HFFc6 (cell line): Measurements from ENCODE around the gene KDM8. TPM values are rescaled to one million over a fixed set of nuclear protein-coding genes. Genes with fewer than 3 reads are reported as not detected.
"Not testable (repeated sequence)": the region's sequence is repeated elsewhere in the genome, so short reads cannot be mapped to it uniquely, and the experiment has no call there.

Source experiments
- DNase-seq: peaks from one replicate; pipeline ENCODE4 v3.0.0-alpha.2; 2018
- H3K27ac Mint-ChIP-seq: 2 replicates; pipeline ENCODE4 v1.8.0; 2020; ENCODE audit warnings: mild to moderate bottlenecking, mixed read lengths
- H3K27me3 Mint-ChIP-seq: 2 replicates; pipeline ENCODE4 v1.8.0; 2021; ENCODE audit warnings: mild to moderate bottlenecking, moderate library complexity, mixed read lengths; ENCODE audit not compliant: insufficient read depth
- H3K36me3 Mint-ChIP-seq: 2 replicates; pipeline ENCODE4 v1.8.0; 2021; ENCODE audit warnings: low read depth, mixed read lengths
- H3K4me1 Mint-ChIP-seq: 2 replicates; pipeline ENCODE4 v1.8.0; 2020; ENCODE audit warnings: low read depth, mixed read lengths
- H3K4me3 Mint-ChIP-seq: 2 replicates; pipeline ENCODE4 v1.8.0; 2020; ENCODE audit warnings: mild to moderate bottlenecking, moderate library complexity, mixed read lengths
- H3K9me3 Mint-ChIP-seq: 2 replicates; pipeline ENCODE4 v1.8.0; 2020; ENCODE audit warnings: mild to moderate bottlenecking, mixed read lengths
- total RNA-seq, 6 experiments: library from RNA; stranded (reverse); fragmentation: NEBNext Ultra II Directional; extraction: Animal tissue kit (Norgen Biotek cat#: 25700); gene quantifications; 2 replicates in 1 of 6; 3 replicates in 5 of 6; pipeline ENCODE4 v1.2.3, GENCODE V29; 2021
- TF ChIP-seq, protein P1 (sequence below): fragments of 200-600 bp; sonication (generic); IDR thresholded peaks from 2 replicates; pipeline ENCODE4 v1.5.0; 2021; ENCODE audit warnings: antibody characterized with exemption, mild to moderate bottlenecking

The KDM8 gene
- total RNA-seq, 6 experiments from 2014 or later = 4.1 to 5.8 (median 4.9) TPM

DNA sequence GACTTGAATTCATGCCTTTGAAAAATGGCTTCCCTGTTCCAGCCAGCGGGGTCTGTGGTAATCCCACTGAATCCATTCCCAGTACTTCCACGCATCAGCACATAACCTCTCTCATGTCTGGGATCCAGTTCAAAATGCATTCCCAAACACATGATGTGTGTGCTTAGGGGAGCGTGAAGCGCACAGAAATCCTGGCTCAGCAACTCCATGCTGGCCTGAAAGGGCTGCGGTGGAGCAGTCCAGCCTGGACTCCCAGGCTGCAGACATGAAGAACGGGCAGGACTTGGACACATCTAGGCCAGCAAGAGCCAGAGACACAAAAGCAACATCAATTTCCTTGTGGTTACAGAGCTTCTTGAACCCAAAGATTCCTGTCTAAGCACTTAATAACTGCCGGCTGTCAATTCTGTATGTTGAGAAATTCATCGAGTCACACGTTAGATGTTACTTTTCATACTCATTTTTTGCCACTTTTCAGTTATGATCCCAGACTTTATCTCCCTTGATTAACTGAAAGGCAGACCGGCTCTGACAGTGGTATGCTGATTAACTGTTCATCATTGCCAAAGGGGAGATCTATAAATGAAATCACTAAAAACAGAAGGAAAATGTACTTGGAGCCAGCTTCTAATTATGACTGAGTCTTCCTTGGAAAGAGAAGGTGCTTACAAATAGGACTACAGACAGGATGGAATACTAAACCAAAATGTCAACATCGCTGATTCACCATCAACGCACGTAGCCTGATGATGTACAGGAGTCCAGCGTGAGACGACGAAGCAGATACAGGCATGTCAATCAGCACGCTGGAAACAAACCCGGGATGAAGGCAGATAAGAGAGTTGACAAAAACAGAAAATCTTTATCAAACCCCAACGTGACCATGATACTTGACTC is 42.2 kb downstream of the KDM8 start:
- DNase-seq = peak; percentile 84
- Mint-ChIP-seq H3K27me3 (peaks cover 3% of the 10 kb centered on the region; the same call in 1 of the 2 replicates), H3K27ac (peak overlapping the region; percentile 81), H3K4me3 (peak overlapping the region; percentile 74), H3K9me3 (no peaks in the 10 kb centered on the region), H3K36me3 (peaks cover 8% of the 10 kb centered on the region; the same call in 1 of the 2 replicates), H3K4me1 (peaks cover 96% of the 10 kb centered on the region)
- TF ChIP-seq, protein P1, sequence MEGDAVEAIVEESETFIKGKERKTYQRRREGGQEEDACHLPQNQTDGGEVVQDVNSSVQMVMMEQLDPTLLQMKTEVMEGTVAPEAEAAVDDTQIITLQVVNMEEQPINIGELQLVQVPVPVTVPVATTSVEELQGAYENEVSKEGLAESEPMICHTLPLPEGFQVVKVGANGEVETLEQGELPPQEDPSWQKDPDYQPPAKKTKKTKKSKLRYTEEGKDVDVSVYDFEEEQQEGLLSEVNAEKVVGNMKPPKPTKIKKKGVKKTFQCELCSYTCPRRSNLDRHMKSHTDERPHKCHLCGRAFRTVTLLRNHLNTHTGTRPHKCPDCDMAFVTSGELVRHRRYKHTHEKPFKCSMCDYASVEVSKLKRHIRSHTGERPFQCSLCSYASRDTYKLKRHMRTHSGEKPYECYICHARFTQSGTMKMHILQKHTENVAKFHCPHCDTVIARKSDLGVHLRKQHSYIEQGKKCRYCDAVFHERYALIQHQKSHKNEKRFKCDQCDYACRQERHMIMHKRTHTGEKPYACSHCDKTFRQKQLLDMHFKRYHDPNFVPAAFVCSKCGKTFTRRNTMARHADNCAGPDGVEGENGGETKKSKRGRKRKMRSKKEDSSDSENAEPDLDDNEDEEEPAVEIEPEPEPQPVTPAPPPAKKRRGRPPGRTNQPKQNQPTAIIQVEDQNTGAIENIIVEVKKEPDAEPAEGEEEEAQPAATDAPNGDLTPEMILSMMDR = no peak

DNA sequence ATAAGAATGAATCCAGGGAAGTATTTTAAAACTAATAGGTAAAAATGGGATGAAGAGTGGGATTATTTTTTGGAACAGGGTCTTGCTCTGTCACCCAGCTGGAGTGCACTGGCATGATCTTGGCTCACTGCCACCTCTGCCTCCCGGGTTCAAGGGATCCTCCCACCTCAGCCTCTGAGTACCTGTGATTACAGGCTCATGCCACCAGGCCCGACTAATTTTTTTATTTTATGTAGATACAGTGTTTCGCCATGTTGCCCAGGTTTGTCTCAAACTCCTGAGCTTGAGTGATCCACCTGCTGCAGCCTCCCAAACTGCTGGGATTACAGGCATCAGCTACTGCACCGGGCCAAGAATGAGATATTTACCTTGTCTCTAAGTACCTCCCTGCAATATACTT is 43.1 kb downstream of the KDM8 start:
- Mint-ChIP-seq H3K9me3 (no peaks in the 10 kb centered on the region), H3K27ac (peak overlapping the region; percentile 81), H3K36me3 (peaks cover 12% of the 10 kb centered on the region), H3K4me1 (peaks cover 90% of the 10 kb centered on the region), H3K27me3 (peaks cover 3% of the 10 kb centered on the region; the same call in 1 of the 2 replicates), H3K4me3 (no peak overlapping the region)
- TF ChIP-seq, protein P1 = no peak
- no peak for DNase-seq

DNA sequence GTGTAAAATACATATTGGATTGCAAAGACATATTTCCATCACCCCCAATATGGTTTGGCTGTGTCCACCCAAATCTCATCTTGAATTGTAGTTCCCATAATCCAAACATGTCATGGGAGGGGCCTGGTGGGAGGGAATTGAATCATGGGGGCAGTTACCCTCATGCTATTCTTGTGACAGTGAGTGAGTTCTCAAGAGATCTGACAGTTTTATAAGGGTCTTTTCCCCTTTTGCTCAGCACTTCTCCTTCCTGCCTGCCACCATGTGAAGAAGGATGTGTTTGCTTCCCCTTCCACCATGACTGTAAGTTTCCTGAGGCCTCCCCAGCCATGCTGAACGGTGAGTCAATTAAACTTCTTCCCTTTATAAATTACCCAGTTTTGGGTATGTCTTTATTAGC is 43.8 kb downstream of the KDM8 start:
- Mint-ChIP-seq H3K36me3 (peaks cover 18% of the 10 kb centered on the region), H3K27ac (peak overlapping the region; percentile 61; the same call in 1 of the 2 replicates), H3K4me1 (peaks cover 90% of the 10 kb centered on the region)
- H3K4me3 Mint-ChIP-seq, H3K9me3 Mint-ChIP-seq, H3K27me3 Mint-ChIP-seq, DNase-seq: not testable (repeated sequence)

DNA sequence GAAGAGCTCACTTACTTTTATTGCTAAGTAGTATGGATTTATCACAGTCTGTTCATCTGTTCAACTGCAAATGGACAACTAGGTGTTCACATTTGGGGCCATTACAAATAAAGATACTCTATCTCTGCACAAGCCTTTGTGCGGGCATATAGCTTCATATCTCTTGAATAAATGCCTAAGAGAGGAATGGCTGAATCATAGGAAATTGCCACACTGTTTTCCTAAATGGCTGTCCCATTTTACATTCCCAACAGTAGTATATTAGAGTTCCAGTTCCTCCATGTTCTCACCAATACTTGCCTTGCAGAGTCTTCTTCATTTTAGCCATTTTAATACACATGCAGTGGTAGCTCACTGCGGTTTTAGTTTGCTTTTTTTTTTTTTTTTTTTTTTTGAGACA is 44.7 kb downstream of the KDM8 start:
- Mint-ChIP-seq H3K9me3 (no peaks in the 10 kb centered on the region), H3K27ac (peak overlapping the region; percentile 33; the same call in 1 of the 2 replicates), H3K4me1 (peaks cover 83% of the 10 kb centered on the region), H3K4me3 (no peak overlapping the region), H3K27me3 (peaks cover 5% of the 10 kb centered on the region), H3K36me3 (peaks cover 18% of the 10 kb centered on the region)
- TF ChIP-seq, protein P1 = no peak
- DNase-seq = no peak

DNA sequence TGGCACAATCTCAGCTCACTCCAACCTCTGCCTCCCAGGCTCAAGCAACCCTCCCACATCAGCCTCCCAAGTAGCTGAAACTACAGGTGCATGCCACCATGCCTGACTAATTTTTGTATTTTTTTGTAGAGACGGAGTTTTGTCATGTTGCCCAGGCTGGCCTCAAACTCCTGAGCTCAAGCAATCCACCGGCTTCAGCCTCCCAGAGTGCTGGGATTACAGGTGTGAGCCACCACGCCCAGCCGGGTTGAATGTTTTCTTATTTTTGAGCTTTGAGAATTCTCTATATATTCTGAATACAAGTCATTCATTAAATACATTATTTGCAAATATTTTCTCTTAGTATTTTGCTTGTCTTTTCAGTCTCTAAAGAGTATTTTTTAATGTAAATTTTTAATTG is 45.6 kb downstream of the KDM8 start:
- DNase-seq, H3K4me3 Mint-ChIP-seq, H3K9me3 Mint-ChIP-seq, H3K27me3 Mint-ChIP-seq: not testable (repeated sequence)
- peaks cover 18% of the 10 kb centered on the region for H3K36me3 Mint-ChIP-seq
- peaks cover 83% of the 10 kb centered on the region for H3K4me1 Mint-ChIP-seq
- H3K27ac Mint-ChIP-seq = peak overlapping the region; percentile 49; the same call in 1 of the 2 replicates

DNA sequence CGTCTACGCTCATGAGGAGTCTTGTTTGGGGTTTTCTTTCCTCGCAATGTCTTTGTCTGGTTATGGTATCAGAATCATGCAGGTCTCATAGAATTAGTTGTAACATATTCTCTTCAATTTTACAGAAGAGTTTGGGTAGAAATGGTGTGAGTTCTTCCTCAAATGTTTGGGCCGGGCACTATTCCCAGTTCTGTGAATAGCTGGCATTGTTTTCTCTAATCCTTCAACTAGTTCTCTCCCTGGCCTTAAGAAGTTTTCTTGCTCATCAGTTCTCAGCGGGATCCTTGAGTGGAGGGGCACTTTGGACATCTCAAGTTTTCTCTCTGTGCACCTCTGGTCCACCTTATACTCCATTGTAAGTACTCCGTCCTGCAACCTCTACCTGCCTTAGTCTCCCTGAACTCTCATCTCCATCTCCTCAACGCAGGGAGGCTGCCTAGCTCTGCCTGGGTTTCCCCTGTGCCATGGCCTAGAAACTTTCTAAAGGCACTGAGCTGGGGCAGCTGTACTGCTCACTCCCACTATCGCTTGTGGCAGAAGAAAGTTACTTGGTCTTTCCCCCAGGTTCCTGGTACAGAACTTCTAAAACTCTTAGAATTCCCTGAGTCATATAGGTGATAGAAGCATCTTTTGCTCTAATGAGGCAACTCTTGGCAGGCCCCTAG is 48.3 kb downstream of the KDM8 start:
- Mint-ChIP-seq H3K27me3 (peaks cover 3% of the 10 kb centered on the region), H3K4me1 (peaks cover 77% of the 10 kb centered on the region), H3K27ac (no peak overlapping the region), H3K9me3 (no peaks in the 10 kb centered on the region), H3K4me3 (no peak overlapping the region), H3K36me3 (peaks cover 34% of the 10 kb centered on the region)
- DNase-seq = no peak
- TF ChIP-seq, protein P1 = no peak
